ENCODE data around the gene CALML6.

DNA sequence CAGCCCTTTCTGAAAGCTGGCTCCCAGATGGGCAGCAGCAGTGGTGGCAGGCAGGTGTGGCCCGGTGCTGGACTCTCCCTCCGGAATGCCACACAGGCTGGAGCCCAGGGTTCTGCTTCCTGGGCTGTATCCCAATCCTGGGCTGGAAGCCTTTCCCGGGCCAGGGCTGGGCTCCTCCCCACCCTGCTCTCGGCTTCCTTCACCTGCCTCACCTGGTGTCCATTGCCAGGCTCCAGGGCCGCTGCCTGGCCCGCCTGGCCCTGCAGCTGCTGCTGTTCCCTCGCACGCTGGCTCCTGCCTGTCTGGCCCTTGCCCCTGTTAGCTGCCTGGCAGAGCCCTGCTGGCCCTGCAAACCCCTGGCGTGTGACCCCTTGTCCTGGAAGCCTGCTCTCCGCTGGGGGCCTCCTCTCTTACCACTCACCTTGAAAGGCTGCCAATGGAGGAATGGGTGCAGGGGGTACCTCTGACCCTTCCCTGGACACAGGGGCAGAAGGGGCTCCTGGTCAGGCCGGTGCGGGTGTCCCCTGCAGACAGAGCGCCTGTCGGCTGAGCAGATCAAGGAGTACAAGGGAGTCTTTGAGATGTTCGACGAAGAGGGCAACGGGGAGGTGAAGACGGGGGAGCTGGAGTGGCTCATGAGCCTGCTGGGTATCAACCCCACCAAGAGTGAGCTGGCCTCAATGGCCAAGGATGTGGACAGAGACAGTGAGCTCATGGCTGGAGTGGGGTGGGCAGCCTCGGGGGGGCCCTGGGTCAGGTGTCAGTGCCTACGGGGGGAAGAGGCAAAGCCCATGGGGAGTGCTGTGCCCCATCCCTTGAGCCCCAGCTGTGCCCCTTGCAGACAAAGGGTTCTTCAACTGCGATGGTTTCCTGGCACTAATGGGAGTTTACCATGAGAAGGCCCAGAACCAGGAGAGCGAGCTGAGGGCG is 1.1 kb downstream of the CALML6 start:
- TF ChIP-seq, protein P1, sequence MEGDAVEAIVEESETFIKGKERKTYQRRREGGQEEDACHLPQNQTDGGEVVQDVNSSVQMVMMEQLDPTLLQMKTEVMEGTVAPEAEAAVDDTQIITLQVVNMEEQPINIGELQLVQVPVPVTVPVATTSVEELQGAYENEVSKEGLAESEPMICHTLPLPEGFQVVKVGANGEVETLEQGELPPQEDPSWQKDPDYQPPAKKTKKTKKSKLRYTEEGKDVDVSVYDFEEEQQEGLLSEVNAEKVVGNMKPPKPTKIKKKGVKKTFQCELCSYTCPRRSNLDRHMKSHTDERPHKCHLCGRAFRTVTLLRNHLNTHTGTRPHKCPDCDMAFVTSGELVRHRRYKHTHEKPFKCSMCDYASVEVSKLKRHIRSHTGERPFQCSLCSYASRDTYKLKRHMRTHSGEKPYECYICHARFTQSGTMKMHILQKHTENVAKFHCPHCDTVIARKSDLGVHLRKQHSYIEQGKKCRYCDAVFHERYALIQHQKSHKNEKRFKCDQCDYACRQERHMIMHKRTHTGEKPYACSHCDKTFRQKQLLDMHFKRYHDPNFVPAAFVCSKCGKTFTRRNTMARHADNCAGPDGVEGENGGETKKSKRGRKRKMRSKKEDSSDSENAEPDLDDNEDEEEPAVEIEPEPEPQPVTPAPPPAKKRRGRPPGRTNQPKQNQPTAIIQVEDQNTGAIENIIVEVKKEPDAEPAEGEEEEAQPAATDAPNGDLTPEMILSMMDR (conservative IDR thresholded peaks at IDR 0.05; ENCODE audit: low read length), result no peak
- TF ChIP-seq EZH2phosphoT487 (IDR thresholded peaks at IDR 0.05; ENCODE audit: borderline replicate concordance), result no peak
